HepG2 (cell line): ENCODE data around the gene COG1. TPM values are rescaled to one million over a fixed set of nuclear protein-coding genes. Genes with fewer than 3 reads are reported as not detected.

Experiments
- ATAC-seq: fragments of 200-7000 bp; cut with Tn5 transposase; 3 replicates; pipeline ENCODE4 v1.9.1; 2020; ENCODE audit warnings: mild to moderate bottlenecking, moderate library complexity
- BruUV-seq: library from RNA; stranded (reverse); fragments of 400-500 nt; replicated peaks from 2 replicates; lab custom pipeline; 2021; lab: Mats Ljungman, UMichigan
- CTCF ChIA-PET: fragments of 300-600 bp; formaldehyde crosslinking; extraction: SDS; loops from one replicate; lab custom pipeline; 2021; ENCODE audit warnings: low total read pairs, inconsistent platforms, low intra/inter-chr PET ratio; lab: Yijun Ruan, JAX
- POLR2A ChIA-PET: fragments of 350-600 bp; sonication (Branson Sonifier 250); formaldehyde crosslinking; loops from one replicate; lab custom pipeline; 2020; ENCODE audit warnings: antibody characterized with exemption, inconsistent platforms; lab: Yijun Ruan, JAX
- DNase-seq: peaks from one replicate; pipeline ENCODE4 v3.0.0-alpha.2; 2015; ENCODE audit warnings: low spot score
- FAIRE-seq: peaks from 3 replicates; lab custom pipeline; 2011; peaks lifted over from hg19 to GRCh38; lab: Jason Lieb, UNC
- H2AFZ ChIP-seq: one replicate; pipeline ENCODE4 v1.6.1; 2011; ENCODE audit warnings: low read length, inconsistent platforms
- H3K27ac ChIP-seq: fragments of 300-600 bp; 3 replicates; pipeline ENCODE4 v1.8.0; 2011; ENCODE audit warnings: mixed run types, mild to moderate bottlenecking, mixed read lengths, low read length, inconsistent platforms; ENCODE audit not compliant: insufficient read depth; ENCODE audit errors: extremely low read length
- H3K27me3 ChIP-seq, 2 experiments: fragments of 200-600 bp in 1 of 2; 2 replicates in 1 of 2; 3 replicates in 1 of 2; pipeline versions ENCODE4 v1.6.0 to v1.8.0; 2011; ENCODE audit warnings: low read length in 2 of 2, mild to moderate bottlenecking in 2 of 2, moderate library complexity in 2 of 2, inconsistent platforms in 1 of 2; ENCODE audit not compliant: insufficient read depth in 2 of 2, control insufficient read depth in 1 of 2
- H3K36me3 ChIP-seq, 2 experiments: fragments of 200-600 bp in 1 of 2; replicated peaks in 1 of 2; 2 replicates in 1 of 2; 3 replicates in 1 of 2; pipeline versions ENCODE4 v1.5.1 to v1.8.0; 2011; ENCODE audit warnings: low read length in 2 of 2, inconsistent platforms in 1 of 2; ENCODE audit not compliant: insufficient read depth in 2 of 2, control insufficient read depth in 1 of 2
- H3K4me1 ChIP-seq: 2 replicates; pipeline ENCODE4 v1.5.1; 2012; ENCODE audit warnings: low read length, inconsistent platforms; ENCODE audit not compliant: insufficient read depth
- H3K4me2 ChIP-seq: 2 replicates; pipeline ENCODE4 v1.6.0; 2011; ENCODE audit warnings: low read depth, low read length, inconsistent platforms
- H3K4me3 ChIP-seq, 3 experiments: fragments of 200-600 bp in 1 of 3; sonication (generic), shearing (Covaris generic) in 1 of 3; replicated peaks in 1 of 3; 2 replicates each; pipeline ENCODE4 v1.5.1; 2011 to 2016; ENCODE audit warnings: low read length in 3 of 3, inconsistent platforms in 2 of 3, low read depth in 2 of 3, mild to moderate bottlenecking in 2 of 3, control low read depth in 1 of 3, mixed read lengths in 1 of 3; ENCODE audit not compliant: insufficient read depth in 1 of 3
- H3K79me2 ChIP-seq: one replicate; pipeline ENCODE4 v1.6.1; 2011; ENCODE audit warnings: low read length, inconsistent platforms; ENCODE audit not compliant: insufficient read depth
- H3K9ac ChIP-seq: 2 replicates; pipeline ENCODE4 v1.6.0; 2011; ENCODE audit warnings: mild to moderate bottlenecking, low read depth, low read length, inconsistent platforms; ENCODE audit not compliant: insufficient read depth
- H3K9me3 ChIP-seq: 2 replicates; pipeline ENCODE4 v1.5.1; 2012; ENCODE audit warnings: mild to moderate bottlenecking, low read length
- H4K20me1 ChIP-seq: 2 replicates; pipeline ENCODE4 v1.6.0; 2011; ENCODE audit warnings: inconsistent platforms, mild to moderate bottlenecking, low read length, moderate library complexity; ENCODE audit not compliant: insufficient read depth
- CEBPB ChIP-seq: IDR thresholded peaks from 2 replicates; pipeline ENCODE4 v1.6.1; 2011; ENCODE audit warnings: low read depth, low read length, improper control_type of control experiment, borderline replicate concordance
- CEBPG ChIP-seq: IDR thresholded peaks from 2 replicates; pipeline ENCODE4 v1.6.1; 2016
- FOXA1 ChIP-seq, 2 experiments: fragments of 450-650 bp in 1 of 2; sonication (generic) in 1 of 2; formaldehyde crosslinking in 1 of 2; IDR thresholded peaks; 2 replicates each; pipeline versions ENCODE4 v1.4.0 to v1.6.1; 2016 to 2020; ENCODE audit warnings: missing genetic modification reagents in 1 of 2
- KAT8 ChIP-seq: IDR thresholded peaks from 2 replicates; pipeline ENCODE4 v1.6.1; 2016; ENCODE audit warnings: missing genetic modification reagents, missing compliant biosample characterization
- KDM2A ChIP-seq: sonication (generic); formaldehyde crosslinking; IDR thresholded peaks from 2 replicates; pipeline ENCODE4 v1.4.0; 2020; ENCODE audit warnings: low read depth, missing genetic modification reagents, borderline replicate concordance
- ONECUT2 ChIP-seq: sonication (generic); formaldehyde crosslinking; IDR thresholded peaks from 2 replicates; pipeline ENCODE4 v1.4.0; 2020; ENCODE audit warnings: missing genetic modification reagents
- SMAD3 ChIP-seq: sonication (generic); formaldehyde crosslinking; IDR thresholded peaks from 2 replicates; pipeline ENCODE4 v1.4.0; 2020; ENCODE audit warnings: missing genetic modification reagents
- ZNF382 ChIP-seq: sonication (generic); formaldehyde crosslinking; IDR thresholded peaks from 2 replicates; pipeline ENCODE4 v1.5.0; 2020; ENCODE audit warnings: missing genetic modification reagents, mild to moderate bottlenecking, borderline replicate concordance
- ZNF468 ChIP-seq: sonication (generic); formaldehyde crosslinking; IDR thresholded peaks from 2 replicates; pipeline ENCODE4 v1.8.0; 2022; ENCODE audit warnings: mild to moderate bottlenecking, moderate library complexity, missing genetic modification reagents
- ZNF484 ChIP-seq: sonication (generic); formaldehyde crosslinking; IDR thresholded peaks from 2 replicates; pipeline ENCODE4 v1.5.1; 2020; ENCODE audit warnings: mild to moderate bottlenecking, low read depth, missing genetic modification reagents, borderline replicate concordance
- ZNF549 ChIP-seq: sonication (generic); formaldehyde crosslinking; IDR thresholded peaks from 2 replicates; pipeline ENCODE4 v1.5.0; 2020; ENCODE audit warnings: missing genetic modification reagents
- ZNF567 ChIP-seq: sonication (generic); formaldehyde crosslinking; IDR thresholded peaks from 2 replicates; pipeline ENCODE4 v1.8.1; 2023; ENCODE audit warnings: mild to moderate bottlenecking, missing genetic modification reagents, borderline replicate concordance
- ZNF772 ChIP-seq: sonication (generic); formaldehyde crosslinking; IDR thresholded peaks from 2 replicates; pipeline ENCODE4 v1.5.0; 2020; ENCODE audit warnings: mild to moderate bottlenecking, missing genetic modification reagents
- ZSCAN29 ChIP-seq: sonication (generic); formaldehyde crosslinking; conservative IDR thresholded peaks from 2 replicates; pipeline ENCODE4 v1.4.0; 2020; ENCODE audit warnings: mild to moderate bottlenecking, missing genetic modification reagents
- WGBS: methylation state at CpG from one replicate; pipeline ENCODE4 v1.1.6; 2017; ENCODE audit warnings: low lambda C conversion rate; 5-methylcytosine and 5-hydroxymethylcytosine counted together
- in situ Hi-C: cut with HindIII; loops from 2 replicates; pipeline ENCODE4 v1.10.0; 2017; ENCODE audit warnings: low pct_unique_long_range_greater_than_20kb; ENCODE audit not compliant: extremely low pct_ligation_motif_present
- intact Hi-C: fragments of 100-400 bp; cut with micrococcal nuclease; formaldehyde crosslinking; loops from one replicate; pipeline ENCODE4 v1.10.0; 2022; ENCODE audit not compliant: unreplicated experiment
- polyA plus RNA-seq, 8 experiments: library from polyadenylated mRNA; depleted of rRNA in 3 of 8; stranded (reverse) in 7 of 8; unstranded in 1 of 8; fragments of >200 nt; fragmentation: Illumina TruSeq in 4 of 8; extraction: Trizol in 4 of 8; gene quantifications; 2 replicates each; pipeline versions ENCODE4 v1.2.1 to v1.2.3, GENCODE V29; 2011 to 2016; ENCODE audit warnings: low read depth in 4 of 8, missing spikeins in 1 of 8, mixed read lengths in 1 of 8; ENCODE audit not compliant: insufficient read depth in 1 of 8
- total RNA-seq, 5 experiments: library from RNA; depleted of rRNA; stranded (reverse); fragments of >200 nt; fragmentation: Illumina TruSeq; extraction: Trizol; gene quantifications; 2 replicates each; pipeline ENCODE4 v1.2.3, GENCODE V29; 2016; ENCODE audit warnings: low read depth in 1 of 5
- TF ChIP-seq, protein P1 (sequence below): sonication (generic); formaldehyde crosslinking; IDR thresholded peaks from 2 replicates; pipeline ENCODE4 v1.8.0; 2022; ENCODE audit warnings: mild to moderate bottlenecking, missing genetic modification reagents, borderline replicate concordance
- TF ChIP-seq, protein P2 (sequence below): sonication (generic); formaldehyde crosslinking; IDR thresholded peaks from 2 replicates; pipeline ENCODE4 v1.4.0; 2020; ENCODE audit warnings: missing genetic modification reagents

COG1 gene
- total and polyA plus RNA-seq, 2 of the 13 experiments (the other 11 are each of a cell fraction or from before 2014, with no cell fraction given) = 36.6 to 39.7 TPM

DNA sequence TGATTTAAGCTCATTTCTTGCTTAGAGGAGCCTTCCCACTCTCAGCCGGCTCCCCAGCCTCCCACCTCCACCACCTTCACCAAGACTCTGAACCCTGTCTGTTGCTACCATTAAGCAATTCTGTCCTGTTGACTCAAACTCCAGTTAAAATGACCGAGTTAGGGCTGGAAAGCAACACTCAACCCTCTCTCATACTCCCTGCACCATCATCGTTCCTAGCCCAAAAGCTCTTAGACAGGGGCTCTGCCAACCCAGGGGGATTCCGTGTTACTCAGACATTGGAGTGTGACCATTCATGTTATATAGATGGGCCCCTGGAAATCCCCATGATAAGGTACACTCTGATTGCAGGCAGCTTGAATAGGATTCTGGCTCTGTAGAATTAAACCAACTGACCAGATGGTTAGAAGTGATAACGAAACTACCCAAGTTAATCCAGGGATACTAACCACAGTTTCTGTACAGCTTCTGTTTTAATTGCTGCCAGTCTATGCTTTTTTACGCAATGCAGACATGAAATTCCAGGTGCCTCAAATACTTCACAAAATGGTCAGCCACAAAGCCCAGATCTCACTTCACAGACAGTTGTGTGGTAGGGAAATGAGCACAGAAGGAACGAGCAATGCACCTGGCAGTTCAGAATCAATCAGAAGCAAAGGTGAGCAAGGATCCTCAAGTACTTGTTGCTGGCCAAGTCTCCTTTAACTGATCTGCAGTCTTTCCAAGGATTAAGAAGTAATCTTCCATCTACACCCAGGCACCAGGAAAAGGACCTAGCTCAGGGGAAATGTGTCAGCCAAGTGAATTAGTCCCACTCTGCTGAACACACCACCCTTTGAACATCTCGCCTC, 25.9 kb upstream of the COG1 start:
- H3K27me3 ChIP-seq = peaks cover 28 to 78% of the 10 kb centered on the region in 2 experiments
- peaks cover 4% of the 10 kb centered on the region; the same call in 1 of the 2 replicates for H4K20me1 ChIP-seq
- H2AFZ ChIP-seq = no peak overlapping the region
- WGBS = 28% methylated on average over 8 of the region's 8 CpGs
- H3K27ac ChIP-seq = no peak overlapping the region
- in situ Hi-C loops = no loop called here
- BruUV-seq = no TSS peak
- ChIA-PET CTCF (no interaction called here), POLR2A (no interaction called here)
- peak overlapping the region; percentile 57 for H3K4me2 ChIP-seq
- ATAC-seq = peak; percentile 42
- TF ChIP-seq ZNF382 (CRISPR knock-in tag) (no peak), CEBPB (peak; percentile 70), CEBPG (CRISPR knock-in tag) (peak; percentile 47), FOXA1 (IDR thresholded peaks at IDR 0.05) (no peak), FOXA1 (CRISPR knock-in tag; IDR thresholded peaks at IDR 0.05) (0 out of 2 replicates have a peak, but pooled peaks have one; percentile 29)
- TF ChIP-seq, all 625 proteins: peak for 3
- Histone ChIP-seq H3K9ac (no peak overlapping the region), H3K4me1 (peaks cover 31% of the 10 kb centered on the region), H3K4me3 (0 out of 6 replicates have a peak overlapping the region, but pooled peaks of 1 of the 3 experiments have one; percentile 25), H3K36me3 (no peaks in the 10 kb centered on the region), H3K9me3 (no peaks in the 10 kb centered on the region), H3K79me2 (no peaks in the 10 kb centered on the region)
- FAIRE-seq (peak; percentile 50), DNase-seq (no peak)
- intact Hi-C loops = no loop called here

DNA sequence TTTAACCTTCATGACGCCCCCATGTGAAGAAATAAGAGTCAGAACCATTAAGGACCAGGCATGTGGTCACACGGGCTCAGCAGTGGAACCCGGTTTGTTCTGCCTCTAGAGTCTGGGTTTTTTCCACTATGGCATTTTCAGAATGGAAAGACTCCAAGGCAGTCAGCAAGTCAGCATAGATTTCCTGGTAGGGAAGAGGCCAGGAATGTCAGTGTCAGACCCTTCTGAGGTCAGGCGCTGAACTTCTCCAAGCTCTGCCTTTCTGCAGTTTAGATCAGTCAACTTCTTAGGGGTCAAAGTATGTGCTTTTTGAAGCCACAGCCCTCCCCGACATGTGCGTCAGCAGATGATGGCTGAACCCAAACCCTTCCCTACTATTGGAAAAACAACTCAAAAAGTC, 24.2 kb upstream of the COG1 start:
- Histone ChIP-seq H3K79me2 (no peaks in the 10 kb centered on the region), H3K4me2 (no peak overlapping the region), H4K20me1 (peaks cover 4% of the 10 kb centered on the region; the same call in 1 of the 2 replicates), H3K4me3 (no peak overlapping the region), H3K27me3 (peaks cover 23 to 66% of the 10 kb centered on the region in 2 experiments), H3K9me3 (no peaks in the 10 kb centered on the region), H3K36me3 (no peaks in the 10 kb centered on the region), H3K4me1 (peaks cover 40% of the 10 kb centered on the region), H2AFZ (no peak overlapping the region), H3K9ac (no peak overlapping the region), H3K27ac (no peak overlapping the region)
- DNase-seq = no peak
- ATAC-seq = no peak
- intact Hi-C loops (no loop called here), in situ Hi-C loops (no loop called here)
- ChIA-PET CTCF (no interaction called here), POLR2A (no interaction called here)
- no peak for FAIRE-seq
- 61% methylated on average over 6 of the region's 6 CpGs for WGBS
- no TSS peak for BruUV-seq
- TF ChIP-seq SMAD3 (CRISPR knock-in tag) (no peak), KDM2A (no peak), ZNF772 (CRISPR knock-in tag) (no peak), ZNF484 (no peak), KAT8 (CRISPR knock-in tag) (no peak), ZNF468 (CRISPR knock-in tag) (no peak), ZSCAN29 (CRISPR knock-in tag) (no peak), ONECUT2 (CRISPR knock-in tag) (no peak), ZNF549 (CRISPR knock-in tag) (no peak), ZNF567 (CRISPR knock-in tag) (no peak)
- TF ChIP-seq, protein P1, sequence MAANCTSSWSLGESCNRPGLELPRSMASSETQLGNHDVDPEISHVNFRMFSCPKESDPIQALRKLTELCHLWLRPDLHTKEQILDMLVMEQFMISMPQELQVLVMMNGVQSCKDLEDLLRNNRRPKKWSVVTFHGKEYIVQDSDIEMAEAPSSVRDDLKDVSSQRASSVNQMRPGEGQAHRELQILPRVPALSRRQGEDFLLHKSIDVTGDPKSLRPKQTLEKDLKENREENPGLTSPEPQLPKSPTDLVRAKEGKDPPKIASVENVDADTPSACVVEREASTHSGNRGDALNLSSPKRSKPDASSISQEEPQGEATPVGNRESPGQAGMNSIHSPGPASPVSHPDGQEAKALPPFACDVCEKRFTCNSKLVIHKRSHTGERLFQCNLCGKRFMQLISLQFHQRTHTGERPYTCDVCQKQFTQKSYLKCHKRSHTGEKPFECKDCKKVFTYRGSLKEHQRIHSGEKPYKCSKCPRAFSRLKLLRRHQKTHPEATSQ = no peak
- TF ChIP-seq, protein P2, sequence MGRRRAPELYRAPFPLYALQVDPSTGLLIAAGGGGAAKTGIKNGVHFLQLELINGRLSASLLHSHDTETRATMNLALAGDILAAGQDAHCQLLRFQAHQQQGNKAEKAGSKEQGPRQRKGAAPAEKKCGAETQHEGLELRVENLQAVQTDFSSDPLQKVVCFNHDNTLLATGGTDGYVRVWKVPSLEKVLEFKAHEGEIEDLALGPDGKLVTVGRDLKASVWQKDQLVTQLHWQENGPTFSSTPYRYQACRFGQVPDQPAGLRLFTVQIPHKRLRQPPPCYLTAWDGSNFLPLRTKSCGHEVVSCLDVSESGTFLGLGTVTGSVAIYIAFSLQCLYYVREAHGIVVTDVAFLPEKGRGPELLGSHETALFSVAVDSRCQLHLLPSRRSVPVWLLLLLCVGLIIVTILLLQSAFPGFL (CRISPR knock-in tag) = no peak
